Fibroblast of lung (primary cell): ENCODE measurements around the gene MSI2. TPM values are rescaled to one million over a fixed set of nuclear protein-coding genes. Genes with fewer than 3 reads are reported as not detected.

Experiments
- DNase-seq, 2 donors: peaks; one replicate each; pipeline versions ENCODE4 v3.0.0 to v3.0.0-alpha.2; 2010; ENCODE audit warnings: low read depth in 2 of 2
- H2AFZ ChIP-seq: 2 replicates; pipeline ENCODE4 v1.5.1; 2012; ENCODE audit warnings: low read length, control low read depth, inconsistent platforms
- H3K27ac ChIP-seq: 2 replicates; pipeline ENCODE4 v1.5.1; 2011; ENCODE audit warnings: low read length, control low read depth; ENCODE audit not compliant: insufficient read depth
- H3K27me3 ChIP-seq: 2 replicates; pipeline ENCODE4 v1.5.1; 2011; ENCODE audit warnings: mild to moderate bottlenecking, low read length; ENCODE audit not compliant: control insufficient read depth, insufficient read depth
- H3K36me3 ChIP-seq: 2 replicates; pipeline ENCODE4 v1.5.1; 2011; ENCODE audit warnings: low read length; ENCODE audit not compliant: control insufficient read depth, insufficient read depth
- H3K4me1 ChIP-seq: 2 replicates; pipeline ENCODE4 v1.5.1; 2011; ENCODE audit warnings: low read length; ENCODE audit not compliant: control insufficient read depth, insufficient read depth; ENCODE audit errors: extremely low read depth
- H3K4me2 ChIP-seq: 2 replicates; pipeline ENCODE4 v1.5.1; 2011; ENCODE audit warnings: low read length, control low read depth; ENCODE audit not compliant: insufficient read depth; ENCODE audit errors: extremely low read depth
- H3K4me3 ChIP-seq, 4 experiments: fragments of 200-600 bp in 1 of 4; sonication (generic) in 1 of 4; replicated peaks in 1 of 4; 2 replicates each; pipeline ENCODE4 v1.5.1; 2011 to 2016; ENCODE audit warnings: low read length in 4 of 4, low read depth in 3 of 4, mild to moderate bottlenecking in 3 of 4, control low read depth in 2 of 4, inconsistent platforms in 1 of 4, mixed read lengths in 1 of 4; ENCODE audit not compliant: insufficient read depth in 1 of 4; ENCODE audit errors: control extremely low read depth in 1 of 4
- H3K79me2 ChIP-seq: 2 replicates; pipeline ENCODE4 v1.5.1; 2012; ENCODE audit warnings: mild to moderate bottlenecking, low read length, inconsistent platforms; ENCODE audit not compliant: control insufficient read depth, insufficient read depth
- H3K9ac ChIP-seq: 2 replicates; pipeline ENCODE4 v1.5.1; 2011; ENCODE audit warnings: mild to moderate bottlenecking, low read length, control low read depth; ENCODE audit not compliant: insufficient read depth
- H3K9me3 ChIP-seq: 2 replicates; pipeline ENCODE4 v1.5.1; 2012; ENCODE audit warnings: low read depth, low read length; ENCODE audit not compliant: control insufficient read depth, insufficient read depth
- H4K20me1 ChIP-seq: 2 replicates; pipeline ENCODE4 v1.5.1; 2011; ENCODE audit warnings: low read length; ENCODE audit not compliant: control insufficient read depth, insufficient read depth; ENCODE audit errors: extremely low read depth
- EZH2 ChIP-seq: IDR thresholded peaks from 2 replicates; pipeline ENCODE4 v1.5.1; 2012; ENCODE audit warnings: low read length, control low read depth, mild to moderate bottlenecking; ENCODE audit errors: missing control alignments
- polyA plus RNA-seq, 2 donors: library from polyadenylated mRNA; depleted of rRNA in 1 of 2; stranded (reverse) in 1 of 2; unstranded in 1 of 2; fragments of >200 nt; gene quantifications; 2 replicates each; pipeline ENCODE4 v1.2.1, GENCODE V29; 2011 to 2012; ENCODE audit warnings: missing spikeins in 1 of 2
- total RNA-seq: library from RNA; depleted of rRNA; stranded (reverse); fragments of >200 nt; gene quantifications from 2 replicates; pipeline ENCODE4 v1.2.1, GENCODE V29; 2014
- TF ChIP-seq, protein P1 (sequence below), 2 donors: IDR thresholded peaks in 1 of 2; conservative IDR thresholded peaks in 1 of 2; 1 replicate in 1 of 2; 2 replicates in 1 of 2; pipeline ENCODE4 v1.5.1; 2011 to 2012; ENCODE audit warnings: low read length in 2 of 2, control low read depth in 1 of 2, inconsistent platforms in 1 of 2, low read depth in 1 of 2, mild to moderate bottlenecking in 1 of 2

The MSI2 gene
- total and polyA plus RNA-seq, 2 donors (not counting 1 experiment from before 2014, with no cell fraction given), result 6.8 to 14.2 TPM

GRCh38 chr17:57369509-57369945 lies 113.2 kb downstream of the MSI2 start:
- Histone ChIP-seq H3K4me3 (no peak overlapping the region), H3K36me3 (no peaks in the 10 kb centered on the region), H3K79me2 (no peaks in the 10 kb centered on the region), H3K4me2 (no peak overlapping the region), H4K20me1 (no peaks in the 10 kb centered on the region), H3K27ac (no peak overlapping the region), H3K27me3 (no peaks in the 10 kb centered on the region), H3K4me1 (no peaks in the 10 kb centered on the region), H2AFZ (no peak overlapping the region), H3K9me3 (no peaks in the 10 kb centered on the region), H3K9ac (no peak overlapping the region)
- peak; percentile 28 to 31 for DNase-seq
- TF ChIP-seq, protein P1, sequence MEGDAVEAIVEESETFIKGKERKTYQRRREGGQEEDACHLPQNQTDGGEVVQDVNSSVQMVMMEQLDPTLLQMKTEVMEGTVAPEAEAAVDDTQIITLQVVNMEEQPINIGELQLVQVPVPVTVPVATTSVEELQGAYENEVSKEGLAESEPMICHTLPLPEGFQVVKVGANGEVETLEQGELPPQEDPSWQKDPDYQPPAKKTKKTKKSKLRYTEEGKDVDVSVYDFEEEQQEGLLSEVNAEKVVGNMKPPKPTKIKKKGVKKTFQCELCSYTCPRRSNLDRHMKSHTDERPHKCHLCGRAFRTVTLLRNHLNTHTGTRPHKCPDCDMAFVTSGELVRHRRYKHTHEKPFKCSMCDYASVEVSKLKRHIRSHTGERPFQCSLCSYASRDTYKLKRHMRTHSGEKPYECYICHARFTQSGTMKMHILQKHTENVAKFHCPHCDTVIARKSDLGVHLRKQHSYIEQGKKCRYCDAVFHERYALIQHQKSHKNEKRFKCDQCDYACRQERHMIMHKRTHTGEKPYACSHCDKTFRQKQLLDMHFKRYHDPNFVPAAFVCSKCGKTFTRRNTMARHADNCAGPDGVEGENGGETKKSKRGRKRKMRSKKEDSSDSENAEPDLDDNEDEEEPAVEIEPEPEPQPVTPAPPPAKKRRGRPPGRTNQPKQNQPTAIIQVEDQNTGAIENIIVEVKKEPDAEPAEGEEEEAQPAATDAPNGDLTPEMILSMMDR (conservative IDR thresholded peaks at IDR 0.05 in 1 of 2, IDR thresholded peaks at IDR 0.05 in 1 of 2; ENCODE audit: low read depth in 1 of 2, low read length in 2 of 2), result no peak
- no peak for TF ChIP-seq EZH2

DNA sequence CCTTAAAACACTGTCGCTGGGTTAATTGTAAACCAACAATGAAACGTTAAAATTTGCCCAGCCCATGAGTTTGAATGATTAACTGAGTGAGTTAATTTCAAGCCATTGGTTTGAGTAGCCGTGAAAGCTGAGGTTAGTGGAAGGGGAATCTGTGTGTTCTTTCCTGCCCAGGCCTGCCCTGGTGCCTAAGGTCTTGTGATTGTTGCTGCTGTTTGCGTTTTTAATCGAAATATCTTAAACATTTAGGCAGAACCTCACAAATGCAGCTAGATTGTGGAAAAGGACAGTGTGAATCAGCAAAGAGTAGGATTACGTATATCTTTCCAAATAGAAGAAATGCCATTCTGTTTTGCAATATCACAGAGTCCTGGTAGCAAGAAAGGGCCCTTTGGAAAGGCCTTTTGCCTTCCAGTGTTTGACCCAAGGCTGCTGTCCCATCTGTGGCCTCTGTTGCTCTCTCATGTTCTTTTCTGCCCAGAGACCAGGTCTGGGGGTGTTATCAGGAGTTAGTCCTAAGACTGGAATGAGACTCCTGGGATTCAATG lies 113.8 kb downstream of the MSI2 start:
- no peaks in the 10 kb centered on the region for H3K79me2 ChIP-seq
- H3K27ac ChIP-seq, result no peak overlapping the region
- no peaks in the 10 kb centered on the region for H3K36me3 ChIP-seq
- DNase-seq, result peak; percentile 82 to 90
- H4K20me1 ChIP-seq, result no peaks in the 10 kb centered on the region
- H3K9ac ChIP-seq, result no peak overlapping the region
- TF ChIP-seq EZH2, result no peak
- TF ChIP-seq, protein P1 (conservative IDR thresholded peaks at IDR 0.05 in 1 of 2, IDR thresholded peaks at IDR 0.05 in 1 of 2; ENCODE audit: low read depth in 1 of 2, low read length in 2 of 2), result no peak
- H3K9me3 ChIP-seq, result no peaks in the 10 kb centered on the region
- H3K4me2 ChIP-seq, result no peak overlapping the region
- H3K4me1 ChIP-seq, result no peaks in the 10 kb centered on the region
- no peak overlapping the region for H3K4me3 ChIP-seq
- no peaks in the 10 kb centered on the region for H3K27me3 ChIP-seq
- H2AFZ ChIP-seq, result no peak overlapping the region

- Histone ChIP-seq H3K9ac (no peak overlapping the region), H3K4me1 (no peaks in the 10 kb centered on the region), H3K9me3 (no peaks in the 10 kb centered on the region), H3K27me3 (no peaks in the 10 kb centered on the region), H3K36me3 (no peaks in the 10 kb centered on the region), H3K79me2 (no peaks in the 10 kb centered on the region), H2AFZ (no peak overlapping the region), H3K27ac (no peak overlapping the region), H3K4me3 (no peak overlapping the region), H3K4me2 (no peak overlapping the region), H4K20me1 (no peaks in the 10 kb centered on the region)
- no peak for TF ChIP-seq EZH2
- TF ChIP-seq, protein P1 (conservative IDR thresholded peaks at IDR 0.05 in 1 of 2, IDR thresholded peaks at IDR 0.05 in 1 of 2; ENCODE audit: low read depth in 1 of 2, low read length in 2 of 2), result no peak
- DNase-seq, result peak in 1 of 2 donors; percentile 15
Measured at GRCh38 chr17:57370619-57371018, 114.3 kb downstream of the MSI2 start.
